HFFc6 (cell line): ENCODE measurements around the gene SWI5. TPM values are rescaled to one million over a fixed set of nuclear protein-coding genes. Genes with fewer than 3 reads are reported as not detected.

Source experiments
- DNase-seq: peaks from one replicate; pipeline ENCODE4 v3.0.0-alpha.2; 2018
- H3K27ac Mint-ChIP-seq: 2 replicates; pipeline ENCODE4 v1.8.0; 2020; ENCODE audit warnings: mild to moderate bottlenecking, mixed read lengths
- H3K27me3 Mint-ChIP-seq: 2 replicates; pipeline ENCODE4 v1.8.0; 2021; ENCODE audit warnings: mild to moderate bottlenecking, moderate library complexity, mixed read lengths; ENCODE audit not compliant: insufficient read depth
- H3K36me3 Mint-ChIP-seq: 2 replicates; pipeline ENCODE4 v1.8.0; 2021; ENCODE audit warnings: low read depth, mixed read lengths
- H3K4me1 Mint-ChIP-seq: 2 replicates; pipeline ENCODE4 v1.8.0; 2020; ENCODE audit warnings: low read depth, mixed read lengths
- H3K4me3 Mint-ChIP-seq: 2 replicates; pipeline ENCODE4 v1.8.0; 2020; ENCODE audit warnings: mild to moderate bottlenecking, moderate library complexity, mixed read lengths
- H3K9me3 Mint-ChIP-seq: 2 replicates; pipeline ENCODE4 v1.8.0; 2020; ENCODE audit warnings: mild to moderate bottlenecking, mixed read lengths
- CTCF ChIP-seq: fragments of 200-600 bp; sonication (generic); IDR thresholded peaks from 2 replicates; pipeline ENCODE4 v1.5.0; 2021; ENCODE audit warnings: antibody characterized with exemption, mild to moderate bottlenecking
- total RNA-seq, 6 experiments: library from RNA; stranded (reverse); fragmentation: NEBNext Ultra II Directional; extraction: Animal tissue kit (Norgen Biotek cat#: 25700); gene quantifications; 2 replicates in 1 of 6; 3 replicates in 5 of 6; pipeline ENCODE4 v1.2.3, GENCODE V29; 2021

Gene SWI5
- total RNA-seq, 6 experiments from 2014 or later, result 40.7 to 46.7 (median 41.9) TPM

DNA sequence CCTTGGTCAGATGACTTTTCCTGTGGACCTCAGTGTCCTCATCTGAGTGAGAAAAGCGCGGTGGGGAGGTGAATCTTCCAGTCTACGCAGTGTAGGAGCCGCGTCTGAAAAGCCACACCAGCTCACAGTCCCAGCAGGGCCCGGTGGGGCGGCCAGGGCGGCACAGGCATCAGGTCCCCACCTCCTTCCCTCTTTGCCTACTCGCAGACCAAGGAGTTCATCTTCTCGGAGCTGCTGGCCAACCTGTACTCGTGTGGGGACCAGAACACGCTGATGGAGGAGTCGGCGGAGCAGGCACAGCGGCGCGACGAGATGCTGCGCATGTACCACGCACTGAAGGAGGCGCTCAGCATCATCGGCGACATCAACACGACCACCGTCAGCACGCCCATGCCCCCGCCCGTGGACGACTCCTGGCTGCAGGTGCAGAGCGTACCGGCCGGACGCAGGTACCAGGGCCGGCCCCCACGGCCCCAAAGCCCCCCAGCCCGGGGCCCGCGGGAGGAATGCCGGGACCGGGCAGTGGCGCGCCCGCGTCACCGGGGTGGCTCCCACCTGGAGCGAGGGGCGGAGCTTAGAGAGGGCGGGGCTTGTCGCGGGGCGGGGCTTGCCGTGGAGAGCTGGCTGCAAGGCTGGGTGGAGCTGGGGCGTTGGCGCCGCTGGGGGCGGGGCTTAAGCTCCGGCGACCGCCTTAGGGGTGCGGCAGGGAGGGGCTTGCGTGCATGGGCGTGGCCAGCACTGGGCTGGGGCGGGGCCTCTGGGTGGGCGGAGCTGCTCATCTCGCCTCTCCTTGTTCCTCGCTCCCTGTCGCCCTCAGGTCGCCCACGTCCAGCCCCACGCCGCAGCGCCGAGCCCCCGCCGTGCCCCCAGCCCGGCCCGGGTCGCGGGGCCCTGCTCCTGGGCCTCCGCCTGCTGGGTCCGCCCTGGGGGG, 25.9 kb upstream of the SWI5 start:
- Mint-ChIP-seq H3K4me1 (peaks cover 28% of the 10 kb centered on the region), H3K27ac (no peak overlapping the region), H3K4me3 (no peak overlapping the region), H3K9me3 (no peaks in the 10 kb centered on the region), H3K36me3 (peaks cover 23% of the 10 kb centered on the region), H3K27me3 (peaks cover 5% of the 10 kb centered on the region)
- no peak for TF ChIP-seq CTCF
- DNase-seq, result peak; percentile 45

- TF ChIP-seq CTCF, result no peak
- Mint-ChIP-seq H3K4me3 (no peak overlapping the region), H3K27ac (no peak overlapping the region), H3K4me1 (peaks cover 19% of the 10 kb centered on the region), H3K36me3 (peaks cover 27% of the 10 kb centered on the region), H3K27me3 (peaks cover 5% of the 10 kb centered on the region), H3K9me3 (no peaks in the 10 kb centered on the region)
- no peak for DNase-seq
Observed at GRCh38 chr9:128250839-128251731, 25.0 kb upstream of the SWI5 start.

DNA sequence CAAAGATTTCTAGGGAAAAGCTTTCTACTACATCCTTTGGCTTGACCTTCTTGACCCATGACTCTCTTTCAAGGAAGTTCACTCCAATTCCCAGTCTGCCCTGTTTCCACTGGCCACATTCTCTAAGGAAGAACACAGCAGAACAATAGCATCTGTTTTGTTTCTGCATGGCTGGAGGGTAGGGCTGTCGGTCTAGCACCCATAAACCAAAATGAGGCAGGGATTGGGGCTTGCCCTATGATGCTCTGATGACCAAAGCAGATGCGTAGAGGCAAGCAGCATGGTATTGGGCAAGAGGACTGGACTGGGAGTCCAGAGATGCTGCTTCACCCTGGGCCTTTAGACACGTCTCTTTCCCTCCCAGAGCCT, 24.4 kb upstream of the SWI5 start:
- Mint-ChIP-seq H3K4me1 (peaks cover 15% of the 10 kb centered on the region), H3K36me3 (peaks cover 27% of the 10 kb centered on the region), H3K4me3 (no peak overlapping the region), H3K27me3 (peaks cover 5% of the 10 kb centered on the region), H3K27ac (peak overlapping the region; percentile 5; the same call in 1 of the 2 replicates), H3K9me3 (no peaks in the 10 kb centered on the region)
- no peak for TF ChIP-seq CTCF
- peak; percentile 50 for DNase-seq

GRCh38 chr9:128252317-128253139, 23.5 kb upstream of the SWI5 start:
- no peaks in the 10 kb centered on the region for H3K9me3 Mint-ChIP-seq

More at GRCh38 chr9:128252317-128253139, 23.5 kb upstream of the SWI5 start:
- Mint-ChIP-seq H3K27ac (peak overlapping the region; percentile 5), H3K27me3 (peaks cover 6% of the 10 kb centered on the region), H3K4me1 (peaks cover 15% of the 10 kb centered on the region), H3K36me3 (peaks cover 30% of the 10 kb centered on the region), H3K4me3 (no peak overlapping the region)
- TF ChIP-seq CTCF, result no peak
- DNase-seq, result no peak
